K562 (cell line): ENCODE data around the gene MEFV. TPM values are rescaled to one million over a fixed set of nuclear protein-coding genes. Genes with fewer than 3 reads are reported as not detected.
A peak's percentile ranks its signal among the peaks of the same experiment; 100 is the strongest.

Experiments
- ATF7 ChIP-seq: fragments of 450-650 bp; IDR thresholded peaks from 2 replicates; pipeline ENCODE4 v1.7.1; 2014; ENCODE audit warnings: mild to moderate bottlenecking, moderate library complexity
- C11orf30 ChIP-seq: fragments of 450-650 bp; IDR thresholded peaks from 2 replicates; pipeline ENCODE4 v1.6.1; 2016; ENCODE audit warnings: low read depth, mild to moderate bottlenecking
- CHD7 ChIP-seq: fragments of 200-600 bp; sonication (generic); IDR thresholded peaks from one replicate; pipeline ENCODE4 v1.6.1; 2012; ENCODE audit warnings: mild to moderate bottlenecking, low read depth, low read length, inconsistent platforms
- COPS2 ChIP-seq: fragments of 450-650 bp; conservative IDR thresholded peaks from 2 replicates; pipeline ENCODE4 v1.6.1; 2016; ENCODE audit warnings: mild to moderate bottlenecking, moderate library complexity
- E2F6 ChIP-seq, 2 experiments: IDR thresholded peaks; 2 replicates each; pipeline ENCODE4 v1.6.1; 2011; ENCODE audit warnings: borderline replicate concordance in 1 of 2, control low read depth in 1 of 2, low read depth in 1 of 2, low read length in 1 of 2, mild to moderate bottlenecking in 1 of 2, mixed read lengths in 1 of 2, moderate library complexity in 1 of 2; ENCODE audit not compliant: insufficient read depth in 1 of 2, insufficient read length in 1 of 2, poor library complexity in 1 of 2, severe bottlenecking in 1 of 2; ENCODE audit errors: extremely low read depth in 1 of 2
- IRF2 ChIP-seq: sonication (generic); formaldehyde crosslinking; IDR thresholded peaks from 2 replicates; pipeline ENCODE4 v1.8.1; 2022; ENCODE audit warnings: mild to moderate bottlenecking, missing genetic modification reagents
- KDM5B ChIP-seq: fragments of 200-600 bp; sonication (generic); IDR thresholded peaks from 2 replicates; pipeline ENCODE4 v1.6.1; 2012; ENCODE audit warnings: low read depth, mild to moderate bottlenecking, moderate library complexity, low read length, control low read depth, inconsistent platforms; ENCODE audit not compliant: insufficient replicate concordance
- KHSRP ChIP-seq: fragments of 450-650 bp; IDR thresholded peaks from 2 replicates; pipeline ENCODE4 v1.6.1; 2017
- MBD2 ChIP-seq: sonication (generic); IDR thresholded peaks from 2 replicates; pipeline ENCODE4 v1.6.1; 2016; ENCODE audit warnings: low read depth, borderline replicate concordance
- NFATC3 ChIP-seq: fragments of 450-650 bp; IDR thresholded peaks from 2 replicates; pipeline ENCODE4 v1.6.1; 2017; ENCODE audit warnings: mild to moderate bottlenecking
- PRPF4 ChIP-seq: fragments of 200-400 bp; formaldehyde crosslinking; IDR thresholded peaks from one replicate; pipeline ENCODE4 v1.6.1; 2017; ENCODE audit warnings: low read length, low read depth, mild to moderate bottlenecking; ENCODE audit not compliant: insufficient read depth, poor library complexity, severe bottlenecking
- TAF7 ChIP-seq: fragments of 450-650 bp; IDR thresholded peaks from 2 replicates; pipeline ENCODE4 v1.6.1; 2016; ENCODE audit warnings: missing genetic modification characterization, missing compliant biosample characterization
- ZC3H8 ChIP-seq: fragments of 450-650 bp; IDR thresholded peaks from 2 replicates; pipeline ENCODE4 v1.6.1; 2017
- ZNF133 ChIP-seq: fragments of 250-450 bp; sonication (Bioruptor Pico); IDR thresholded peaks from 2 replicates; pipeline ENCODE4 v1.4.0; 2020; ENCODE audit warnings: mild to moderate bottlenecking
- ZNF197 ChIP-seq: fragments of 200-800 bp; sonication (Bioruptor generic); IDR thresholded peaks from 2 replicates; pipeline ENCODE4 v1.6.1; 2016; ENCODE audit warnings: low read depth, missing genetic modification characterization, missing compliant biosample characterization
- ZNF41 ChIP-seq: fragments of 250-450 bp; sonication (Bioruptor Pico); conservative IDR thresholded peaks from 2 replicates; pipeline ENCODE4 v1.4.0; 2020; ENCODE audit warnings: mild to moderate bottlenecking
- ZNF551 ChIP-seq: fragments of 250-450 bp; sonication (Bioruptor Pico); IDR thresholded peaks from 2 replicates; pipeline ENCODE4 v1.5.0; 2021; ENCODE audit warnings: mild to moderate bottlenecking, moderate library complexity
- polyA plus RNA-seq, 8 experiments: library from polyadenylated mRNA; depleted of rRNA in 4 of 8; stranded (reverse) in 5 of 8; unstranded in 3 of 8; fragments of >200 nt; fragmentation: Nextera tagmentation in 2 of 8; fragmentation: Illumina TruSeq in 1 of 8; extraction: Ambion mirVana in 2 of 8; extraction: Trizol in 1 of 8; gene quantifications; 2 replicates each; pipeline versions ENCODE4 v1.2.1 to v1.2.3, GENCODE V29; 2011 to 2014; ENCODE audit warnings: inconsistent platforms in 1 of 8, missing spikeins in 1 of 8
- total RNA-seq, 7 experiments: library from RNA; depleted of rRNA in 6 of 7; stranded (reverse); fragments of >200 nt in 6 of 7; fragmentation: Illumina TruSeq in 2 of 7; extraction: Trizol in 2 of 7; gene quantifications; 2 replicates each; pipeline versions ENCODE4 v1.2.1 to v1.2.3, GENCODE V29; 2011 to 2021; ENCODE audit warnings: low replicate concordance in 1 of 7

MEFV gene
- total and polyA plus RNA-seq, 9 of the 15 experiments (the other 6 are each of a cell fraction or from before 2014, with no cell fraction given), result 0.14 TPM; not detected in 8

- TF ChIP-seq CHD7, result peak; percentile 10
- no peak for TF ChIP-seq ZNF133 (CRISPR knock-in tag)
- no peak for TF ChIP-seq IRF2
- TF ChIP-seq MBD2, result peak; percentile 51; the same call in 1 of the 2 replicates
- TF ChIP-seq ZNF41, result 0 out of 2 replicates have a peak, but pooled peaks have one; percentile 25
- no peak for TF ChIP-seq ZNF551
- no peak; the same call in 1 of the 2 replicates for TF ChIP-seq TAF7 (tag)
- peak; percentile 64 for TF ChIP-seq KDM5B
- TF ChIP-seq KHSRP, result peak; percentile 96
- TF ChIP-seq C11orf30, result peak; percentile 87
- TF ChIP-seq NFATC3, result peak; percentile 83
- no peak for TF ChIP-seq COPS2
- TF ChIP-seq E2F6 (IDR thresholded peaks at IDR 0.05; ENCODE audit: borderline replicate concordance in 1 of 2, extremely low read depth in 1 of 2, insufficient read depth in 1 of 2, insufficient read length in 1 of 2, low read depth in 1 of 2, low read length in 1 of 2, poor library complexity in 1 of 2, severe bottlenecking in 1 of 2), result peak in 1 of 2 experiments; percentile 64
- peak; percentile 94 for TF ChIP-seq ATF7
- no peak for TF ChIP-seq ZNF197 (CRISPR knock-in tag)
- no peak for TF ChIP-seq ZC3H8
- TF ChIP-seq PRPF4, result no peak
These were observed 21.4 kb downstream of the MEFV start, which contains the start of gene ZNF200 (continued) for GRCh38 chr16:3234857-3235561.
